HG02973 (cell line): Measurements from ENCODE around the gene ADAMTS18.

Experiments
- ATAC-seq: cut with Tn5 transposase; IDR thresholded peaks from one replicate; pipeline ENCODE4 v1.9.1; 2021; ENCODE audit warnings: moderate library complexity; ENCODE audit not compliant: unreplicated experiment

The ADAMTS18 gene

GRCh38 chr16:77233799-77234519 is 200.9 kb downstream of the ADAMTS18 start:
- no peak for ATAC-seq
